Mesothelial cell of epicardium (in vitro differentiated cells): Measurements from ENCODE around the gene OLFM2. TPM values are rescaled to one million over a fixed set of nuclear protein-coding genes. Genes with fewer than 3 reads are reported as not detected.
A peak's percentile ranks its signal among the peaks of the same experiment; 100 is the strongest.
"Not testable (repeated sequence)": the region's sequence is repeated elsewhere in the genome, so short reads cannot be mapped to it uniquely, and the experiment has no call there.

Experiments used
- DNase-seq, 2 experiments: peaks; one replicate each; pipeline ENCODE4 v3.0.0; 2021; ENCODE audit warnings: low spot score in 2 of 2; ENCODE audit not compliant: unreplicated experiment in 2 of 2
- H3K27ac Mint-ChIP-seq: 2 replicates; pipeline ENCODE4 v1.8.0; 2021; ENCODE audit warnings: mixed read lengths
- H3K27me3 Mint-ChIP-seq: 2 replicates; pipeline ENCODE4 v1.8.0; 2021; ENCODE audit warnings: low read depth, mixed read lengths
- H3K36me3 Mint-ChIP-seq: 2 replicates; pipeline ENCODE4 v1.8.0; 2021; ENCODE audit warnings: mixed read lengths
- H3K4me1 Mint-ChIP-seq: 2 replicates; pipeline ENCODE4 v1.8.0; 2021; ENCODE audit warnings: mixed read lengths
- H3K4me3 Mint-ChIP-seq: 2 replicates; pipeline ENCODE4 v1.8.0; 2021; ENCODE audit warnings: mild to moderate bottlenecking, moderate library complexity, mixed read lengths
- H3K9me3 Mint-ChIP-seq: 2 replicates; pipeline ENCODE4 v1.8.0; 2021; ENCODE audit warnings: mixed read lengths
- CTCF ChIP-seq: fragments of 200-600 bp; sonication (generic); IDR thresholded peaks from one replicate; pipeline ENCODE4 v1.5.0; 2021; ENCODE audit warnings: antibody characterized with exemption; ENCODE audit not compliant: unreplicated experiment
- total RNA-seq: library from RNA; stranded (reverse); gene quantifications from 3 replicates; pipeline ENCODE4 v1.2.1, GENCODE V29; 2021

Gene OLFM2
- total RNA-seq, 1 donor from 2014 or later, result 99.2 TPM

GRCh38 chr19:9934132-9934950, 2.0 kb downstream of the OLFM2 start:
- H3K27ac Mint-ChIP-seq, result peak overlapping the region; percentile 86
- peak overlapping the region; percentile 86 for H3K4me3 Mint-ChIP-seq
- peak; percentile 82 to 96 for DNase-seq
- H3K9me3 Mint-ChIP-seq, result no peaks in the 10 kb centered on the region
- peaks cover 3% of the 10 kb centered on the region for H3K36me3 Mint-ChIP-seq
- TF ChIP-seq CTCF, result peak; percentile 96
- peaks cover 31% of the 10 kb centered on the region for H3K4me1 Mint-ChIP-seq
- peaks cover 8% of the 10 kb centered on the region for H3K27me3 Mint-ChIP-seq

GRCh38 chr19:9932835-9933234, 3.5 kb downstream of the OLFM2 start:
- peaks cover 31% of the 10 kb centered on the region for H3K4me1 Mint-ChIP-seq
- H3K4me3 Mint-ChIP-seq, result no peak overlapping the region
- H3K27ac Mint-ChIP-seq, result no peak overlapping the region
- peaks cover 5% of the 10 kb centered on the region for H3K27me3 Mint-ChIP-seq
- no peak for TF ChIP-seq CTCF
- no peak for DNase-seq
- H3K9me3 Mint-ChIP-seq, result no peaks in the 10 kb centered on the region
- H3K36me3 Mint-ChIP-seq, result peaks cover 7% of the 10 kb centered on the region

- Mint-ChIP-seq H3K27ac (no peak overlapping the region), H3K27me3 (peaks cover under 1% of the 10 kb centered on the region), H3K9me3 (no peaks in the 10 kb centered on the region), H3K36me3 (peaks cover 11% of the 10 kb centered on the region), H3K4me1 (peaks cover 25% of the 10 kb centered on the region), H3K4me3 (no peak overlapping the region)
- no peak for TF ChIP-seq CTCF
- no peak for DNase-seq
Measured at GRCh38 chr19:9931629-9932028, 4.7 kb downstream of the OLFM2 start.

GRCh38 chr19:9923440-9923839, 12.9 kb downstream of the OLFM2 start:
- Mint-ChIP-seq H3K9me3 (peaks cover 4% of the 10 kb centered on the region), H3K27me3 (no peaks in the 10 kb centered on the region), H3K27ac (no peak overlapping the region), H3K4me3 (no peak overlapping the region), H3K4me1 (no peaks in the 10 kb centered on the region), H3K36me3 (peaks cover 29% of the 10 kb centered on the region)
- TF ChIP-seq CTCF, result no peak
- no peak for DNase-seq

GRCh38 chr19:9922782-9923379, 13.4 kb downstream of the OLFM2 start:
- not testable (repeated sequence) for H3K4me3 Mint-ChIP-seq, H3K4me1 Mint-ChIP-seq, H3K9me3 Mint-ChIP-seq, DNase-seq, H3K27me3 Mint-ChIP-seq, H3K27ac Mint-ChIP-seq
- peaks cover 29% of the 10 kb centered on the region for H3K36me3 Mint-ChIP-seq

- no peak overlapping the region for H3K27ac Mint-ChIP-seq
- peaks cover 11% of the 10 kb centered on the region for H3K4me1 Mint-ChIP-seq
- no peak for TF ChIP-seq CTCF
- peaks cover 9% of the 10 kb centered on the region for H3K36me3 Mint-ChIP-seq
- no peaks in the 10 kb centered on the region for H3K9me3 Mint-ChIP-seq
- no peaks in the 10 kb centered on the region for H3K27me3 Mint-ChIP-seq
- DNase-seq, result no peak
- no peak overlapping the region for H3K4me3 Mint-ChIP-seq
Measured at GRCh38 chr19:9917321-9917720, 19.0 kb downstream of the OLFM2 start.
